ENCODE measurements around the gene CREBRF. TPM values are rescaled to one million over a fixed set of nuclear protein-coding genes. Genes with fewer than 3 reads are reported as not detected.

Gene CREBRF
- total and polyA plus RNA-seq, 4 donors, result 2.0 to 12.0 (median 7.7) TPM

DNA sequence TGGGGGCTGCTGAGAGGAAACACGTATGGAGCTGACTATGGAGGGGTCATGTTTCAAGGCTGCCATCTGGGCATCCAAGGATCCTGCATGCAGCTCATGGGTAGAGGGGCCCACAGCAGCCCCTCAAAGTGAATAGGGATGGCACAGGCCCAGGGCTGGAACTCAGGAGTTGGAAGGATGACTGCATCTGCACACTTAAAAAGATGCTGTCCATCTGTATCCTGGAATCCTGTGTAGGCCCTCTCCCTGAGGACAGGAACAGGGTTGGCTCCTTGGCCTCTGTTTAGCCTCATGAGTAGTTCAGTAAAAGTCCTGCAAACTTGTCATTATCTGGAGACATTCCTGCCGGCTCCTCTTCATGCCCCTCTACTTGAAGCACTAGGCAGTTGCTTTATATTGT is 92.2 kb downstream of the CREBRF start:
- WGBS, result 49% methylated on average over 2 of the region's 2 CpGs
- Histone ChIP-seq H3K9ac (ENCODE audit: low read depth in 1 of 2, low read length in 2 of 2) (no peak overlapping the region), H3K27me3 (ENCODE audit: control insufficient read depth in 4 of 4, insufficient read depth in 4 of 4, low read length in 3 of 4) (no peaks in the 10 kb centered on the region), H3K9me3 (ENCODE audit: control insufficient read depth in 4 of 4, low read length in 3 of 4) (no peaks in the 10 kb centered on the region), H3K4me1 (ENCODE audit: control insufficient read depth in 4 of 4, insufficient read depth in 4 of 4, low read length in 3 of 4) (peaks cover 3 to 11% (median 5%) of the 10 kb centered on the region in 4 donors), H3K4me3 (ENCODE audit: low read depth in 1 of 3, low read length in 3 of 3) (no peak overlapping the region), H3K27ac (ENCODE audit: low read depth in 1 of 2, low read length in 2 of 2) (no peak overlapping the region), H3K36me3 (ENCODE audit: control insufficient read depth in 4 of 4, insufficient read depth in 3 of 4, low read depth in 1 of 4, low read length in 3 of 4) (peaks cover 2 to 23% (median 12%) of the 10 kb centered on the region in 4 donors)
- no peak for DNase-seq (ENCODE audit: low spot score)
- TF ChIP-seq FOXA2 (IDR thresholded peaks at IDR 0.05) (no peak), GABPA (IDR thresholded peaks at IDR 0.05 in 1 of 2, conservative IDR thresholded peaks at IDR 0.05 in 1 of 2) (no peak), ZBTB33 (IDR thresholded peaks at IDR 0.05) (no peak), JUND (IDR thresholded peaks at IDR 0.05) (no peak), HNF4A (conservative IDR thresholded peaks at IDR 0.05) (no peak), YY1 (IDR thresholded peaks at IDR 0.05) (no peak), TAF1 (conservative IDR thresholded peaks at IDR 0.05) (no peak), EGR1 (IDR thresholded peaks at IDR 0.05; ENCODE audit: low read depth in 2 of 2) (no peak), SP1 (IDR thresholded peaks at IDR 0.05) (no peak), FOXA1 (IDR thresholded peaks at IDR 0.05) (no peak), HNF4G (IDR thresholded peaks at IDR 0.05) (no peak), NR2F2 (IDR thresholded peaks at IDR 0.05) (no peak)
- TF ChIP-seq, protein P1, sequence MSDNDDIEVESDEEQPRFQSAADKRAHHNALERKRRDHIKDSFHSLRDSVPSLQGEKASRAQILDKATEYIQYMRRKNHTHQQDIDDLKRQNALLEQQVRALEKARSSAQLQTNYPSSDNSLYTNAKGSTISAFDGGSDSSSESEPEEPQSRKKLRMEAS (IDR thresholded peaks at IDR 0.05), result no peak
- TF ChIP-seq, protein P2, sequence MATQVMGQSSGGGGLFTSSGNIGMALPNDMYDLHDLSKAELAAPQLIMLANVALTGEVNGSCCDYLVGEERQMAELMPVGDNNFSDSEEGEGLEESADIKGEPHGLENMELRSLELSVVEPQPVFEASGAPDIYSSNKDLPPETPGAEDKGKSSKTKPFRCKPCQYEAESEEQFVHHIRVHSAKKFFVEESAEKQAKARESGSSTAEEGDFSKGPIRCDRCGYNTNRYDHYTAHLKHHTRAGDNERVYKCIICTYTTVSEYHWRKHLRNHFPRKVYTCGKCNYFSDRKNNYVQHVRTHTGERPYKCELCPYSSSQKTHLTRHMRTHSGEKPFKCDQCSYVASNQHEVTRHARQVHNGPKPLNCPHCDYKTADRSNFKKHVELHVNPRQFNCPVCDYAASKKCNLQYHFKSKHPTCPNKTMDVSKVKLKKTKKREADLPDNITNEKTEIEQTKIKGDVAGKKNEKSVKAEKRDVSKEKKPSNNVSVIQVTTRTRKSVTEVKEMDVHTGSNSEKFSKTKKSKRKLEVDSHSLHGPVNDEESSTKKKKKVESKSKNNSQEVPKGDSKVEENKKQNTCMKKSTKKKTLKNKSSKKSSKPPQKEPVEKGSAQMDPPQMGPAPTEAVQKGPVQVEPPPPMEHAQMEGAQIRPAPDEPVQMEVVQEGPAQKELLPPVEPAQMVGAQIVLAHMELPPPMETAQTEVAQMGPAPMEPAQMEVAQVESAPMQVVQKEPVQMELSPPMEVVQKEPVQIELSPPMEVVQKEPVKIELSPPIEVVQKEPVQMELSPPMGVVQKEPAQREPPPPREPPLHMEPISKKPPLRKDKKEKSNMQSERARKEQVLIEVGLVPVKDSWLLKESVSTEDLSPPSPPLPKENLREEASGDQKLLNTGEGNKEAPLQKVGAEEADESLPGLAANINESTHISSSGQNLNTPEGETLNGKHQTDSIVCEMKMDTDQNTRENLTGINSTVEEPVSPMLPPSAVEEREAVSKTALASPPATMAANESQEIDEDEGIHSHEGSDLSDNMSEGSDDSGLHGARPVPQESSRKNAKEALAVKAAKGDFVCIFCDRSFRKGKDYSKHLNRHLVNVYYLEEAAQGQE (IDR thresholded peaks at IDR 0.05), result no peak
- TF ChIP-seq, protein P3, sequence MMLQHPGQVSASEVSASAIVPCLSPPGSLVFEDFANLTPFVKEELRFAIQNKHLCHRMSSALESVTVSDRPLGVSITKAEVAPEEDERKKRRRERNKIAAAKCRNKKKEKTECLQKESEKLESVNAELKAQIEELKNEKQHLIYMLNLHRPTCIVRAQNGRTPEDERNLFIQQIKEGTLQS (IDR thresholded peaks at IDR 0.05), result no peak
- TF ChIP-seq, protein P4, sequence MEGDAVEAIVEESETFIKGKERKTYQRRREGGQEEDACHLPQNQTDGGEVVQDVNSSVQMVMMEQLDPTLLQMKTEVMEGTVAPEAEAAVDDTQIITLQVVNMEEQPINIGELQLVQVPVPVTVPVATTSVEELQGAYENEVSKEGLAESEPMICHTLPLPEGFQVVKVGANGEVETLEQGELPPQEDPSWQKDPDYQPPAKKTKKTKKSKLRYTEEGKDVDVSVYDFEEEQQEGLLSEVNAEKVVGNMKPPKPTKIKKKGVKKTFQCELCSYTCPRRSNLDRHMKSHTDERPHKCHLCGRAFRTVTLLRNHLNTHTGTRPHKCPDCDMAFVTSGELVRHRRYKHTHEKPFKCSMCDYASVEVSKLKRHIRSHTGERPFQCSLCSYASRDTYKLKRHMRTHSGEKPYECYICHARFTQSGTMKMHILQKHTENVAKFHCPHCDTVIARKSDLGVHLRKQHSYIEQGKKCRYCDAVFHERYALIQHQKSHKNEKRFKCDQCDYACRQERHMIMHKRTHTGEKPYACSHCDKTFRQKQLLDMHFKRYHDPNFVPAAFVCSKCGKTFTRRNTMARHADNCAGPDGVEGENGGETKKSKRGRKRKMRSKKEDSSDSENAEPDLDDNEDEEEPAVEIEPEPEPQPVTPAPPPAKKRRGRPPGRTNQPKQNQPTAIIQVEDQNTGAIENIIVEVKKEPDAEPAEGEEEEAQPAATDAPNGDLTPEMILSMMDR (IDR thresholded peaks at IDR 0.05; ENCODE audit: low read depth, low read length, missing input control), result no peak

DNA sequence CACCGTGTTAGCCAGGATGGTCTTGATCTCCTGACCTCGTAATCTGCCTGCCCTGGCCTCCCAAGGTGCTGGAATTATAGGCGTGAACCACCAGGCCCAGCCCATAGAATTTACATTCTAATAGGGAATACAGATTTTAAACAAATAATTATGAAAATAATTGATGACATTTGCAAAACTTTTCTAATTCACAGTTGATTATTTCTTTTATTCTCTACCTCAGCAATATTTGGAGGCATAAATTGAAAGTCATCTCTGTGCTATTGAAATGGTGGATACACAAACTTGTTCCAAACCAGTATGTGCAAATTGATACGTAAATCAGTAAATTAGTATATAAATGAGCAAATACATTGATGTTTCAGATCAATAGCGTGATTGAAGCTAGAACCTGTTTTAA is 96.4 kb downstream of the CREBRF start:
- Histone ChIP-seq H3K36me3 (ENCODE audit: control insufficient read depth in 4 of 4, insufficient read depth in 3 of 4, low read depth in 1 of 4, low read length in 3 of 4) (peaks cover 10 to 26% (median 17%) of the 10 kb centered on the region in 4 donors), H3K27me3 (ENCODE audit: control insufficient read depth in 4 of 4, insufficient read depth in 4 of 4, low read length in 3 of 4) (no peaks in the 10 kb centered on the region), H3K9ac (ENCODE audit: low read depth in 1 of 2, low read length in 2 of 2) (no peak overlapping the region), H3K4me1 (ENCODE audit: control insufficient read depth in 4 of 4, insufficient read depth in 4 of 4, low read length in 3 of 4) (peaks cover 0 to 5% (median 2%) of the 10 kb centered on the region in 4 donors), H3K27ac (ENCODE audit: low read depth in 1 of 2, low read length in 2 of 2) (no peak overlapping the region), H3K4me3 (ENCODE audit: low read depth in 1 of 3, low read length in 3 of 3) (no peak overlapping the region), H3K9me3 (ENCODE audit: control insufficient read depth in 4 of 4, low read length in 3 of 4) (no peaks in the 10 kb centered on the region)
- 88% methylated on average over 5 of the region's 5 CpGs for WGBS
- DNase-seq (ENCODE audit: low spot score), result no peak
- no peak for TF ChIP-seq ZBTB33 (IDR thresholded peaks at IDR 0.05)
- no peak for TF ChIP-seq HNF4G (IDR thresholded peaks at IDR 0.05)
- TF ChIP-seq YY1 (IDR thresholded peaks at IDR 0.05), result no peak
- no peak for TF ChIP-seq FOXA1 (IDR thresholded peaks at IDR 0.05)
- TF ChIP-seq, protein P2 (IDR thresholded peaks at IDR 0.05), result no peak
- no peak for TF ChIP-seq RAD21 (IDR thresholded peaks at IDR 0.05)
- TF ChIP-seq, protein P1 (IDR thresholded peaks at IDR 0.05), result no peak
- TF ChIP-seq, protein P3 (IDR thresholded peaks at IDR 0.05), result no peak
- TF ChIP-seq TAF1 (conservative IDR thresholded peaks at IDR 0.05), result no peak
- TF ChIP-seq HNF4A (conservative IDR thresholded peaks at IDR 0.05), result no peak
